Stimulated activated naive CD8-positive, alpha-beta T cell treated with anti-CD3 and anti-CD28 coated beads, Interleukin-15, Interleukin-2, amounts not matched to agents 100 ng/mL and 50 ng/mL, for 24 hours (primary cell): ENCODE measurements around the gene KLF4.
"Not testable (repeated sequence)": the region's sequence is repeated elsewhere in the genome, so short reads cannot be mapped to it uniquely, and the experiment has no call there.

Source experiments
- H3K27ac Mint-ChIP-seq: one replicate; pipeline ENCODE4 v1.8.0; 2021; ENCODE audit warnings: mild to moderate bottlenecking, mixed read lengths
- H3K27me3 Mint-ChIP-seq: one replicate; pipeline ENCODE4 v1.8.0; 2021; ENCODE audit warnings: mixed read lengths
- H3K36me3 Mint-ChIP-seq: one replicate; pipeline ENCODE4 v1.8.0; 2021; ENCODE audit warnings: low read depth, mixed read lengths
- H3K4me1 Mint-ChIP-seq: one replicate; pipeline ENCODE4 v1.8.0; 2021; ENCODE audit warnings: low read depth, mixed read lengths
- H3K4me3 Mint-ChIP-seq: one replicate; pipeline ENCODE4 v1.8.0; 2021; ENCODE audit warnings: mild to moderate bottlenecking, mixed read lengths
- H3K9me3 Mint-ChIP-seq: one replicate; pipeline ENCODE4 v1.8.0; 2021; ENCODE audit warnings: mixed read lengths

KLF4 gene

DNA sequence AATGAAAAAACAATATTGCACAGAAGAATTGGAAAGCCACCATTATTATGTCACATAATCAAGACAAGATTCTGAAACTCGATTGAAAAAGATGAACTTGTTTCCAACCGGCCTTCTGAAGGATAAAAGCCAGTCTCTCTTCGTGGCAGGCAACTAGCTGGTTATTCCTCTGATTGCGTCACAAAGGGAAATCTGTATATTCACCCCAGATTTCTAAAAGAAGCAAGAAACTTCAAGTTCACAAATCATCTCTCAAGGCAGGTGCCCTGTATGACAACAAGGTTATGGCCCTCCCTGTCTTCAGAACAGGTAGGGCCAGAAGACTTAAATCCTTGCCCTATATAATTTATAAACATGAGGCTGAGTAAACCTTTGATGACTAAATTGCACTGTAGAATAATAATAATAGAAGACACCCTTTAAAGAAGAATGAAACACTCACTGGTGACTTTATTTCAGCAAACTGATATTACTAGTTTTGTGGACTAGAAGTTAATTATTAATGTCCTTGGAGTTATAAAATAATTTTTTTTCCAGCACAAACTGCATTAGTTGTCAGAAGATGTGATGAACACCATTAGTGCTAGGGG lies 2.9 kb upstream of the KLF4 start:
- no peak overlapping the region for H3K4me3 Mint-ChIP-seq

DNA sequence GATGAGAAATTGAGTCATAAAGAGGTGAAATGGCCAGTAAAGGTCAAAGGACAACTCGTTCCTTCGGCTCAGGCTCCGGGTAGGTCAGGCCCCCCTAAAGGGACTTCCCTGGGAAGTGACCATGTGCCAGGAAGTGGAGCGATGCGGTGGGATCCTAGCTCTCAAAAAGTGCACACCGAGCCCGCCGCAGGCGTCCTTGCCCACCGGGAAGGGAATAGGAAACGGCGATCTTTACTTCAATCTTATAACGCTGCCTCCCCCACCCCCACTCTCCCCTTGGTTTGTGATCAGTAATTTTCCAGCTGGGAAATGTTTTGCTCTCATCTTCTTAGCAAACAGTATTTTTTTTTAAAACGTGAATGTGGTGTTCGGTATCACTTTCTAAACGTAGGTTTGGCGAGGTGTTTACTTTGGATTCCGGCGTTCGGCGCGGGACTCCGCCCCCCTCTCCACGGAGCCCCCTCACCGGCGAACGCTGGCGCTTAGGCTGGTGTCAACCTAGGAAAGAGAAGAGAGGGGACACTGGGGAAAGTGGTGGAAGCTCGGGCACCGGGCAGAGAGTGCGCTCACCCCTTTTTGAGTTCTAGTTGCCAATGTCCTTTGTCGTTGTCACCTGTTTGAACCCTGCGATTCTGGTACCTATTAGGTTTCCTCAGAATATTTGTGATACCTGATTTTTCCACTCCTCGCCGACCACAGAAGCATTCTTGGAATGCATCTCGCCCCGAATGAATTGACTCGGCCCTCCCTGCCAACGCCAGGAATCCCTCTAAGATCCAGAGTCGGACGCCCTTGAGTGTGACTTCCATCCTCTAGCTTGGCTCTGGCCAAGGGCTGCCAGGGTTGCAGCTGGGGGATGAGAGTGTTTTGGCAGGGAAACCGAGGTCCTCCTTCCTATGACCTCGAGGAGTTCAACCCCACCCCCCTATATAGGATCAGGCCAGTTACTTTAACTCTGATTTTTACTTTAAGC lies 1.8 kb upstream of the KLF4 start:
- Mint-ChIP-seq H3K27me3 (peaks cover 65% of the 10 kb centered on the region), H3K9me3 (no peaks in the 10 kb centered on the region), H3K4me3 (peak overlapping the region; percentile 69), H3K4me1 (peaks cover 24% of the 10 kb centered on the region), H3K27ac (no peak overlapping the region), H3K36me3 (no peaks in the 10 kb centered on the region)

More for the DNA sequence above, 2.9 kb upstream of the KLF4 start:
- Mint-ChIP-seq H3K27ac (no peak overlapping the region), H3K36me3 (no peaks in the 10 kb centered on the region), H3K9me3 (no peaks in the 10 kb centered on the region), H3K4me1 (peaks cover 24% of the 10 kb centered on the region), H3K27me3 (peaks cover 60% of the 10 kb centered on the region)

DNA sequence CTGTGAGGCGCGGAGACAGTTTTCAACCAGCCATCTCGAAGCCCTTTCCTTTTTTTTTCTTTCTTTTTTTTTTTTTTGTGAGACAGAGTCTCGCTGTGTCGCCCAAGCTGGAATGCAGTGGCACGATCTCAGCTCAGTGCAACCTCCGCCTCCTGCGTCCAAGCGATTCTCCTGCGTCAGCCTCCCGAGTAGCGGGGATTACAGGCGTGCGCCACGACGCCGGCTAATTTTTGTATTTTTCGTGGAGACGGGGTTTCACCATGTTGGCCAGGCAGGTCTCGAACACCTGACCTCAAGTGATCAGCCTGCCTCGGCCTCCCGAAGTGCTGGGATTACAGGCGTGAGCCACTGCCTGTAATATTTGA lies 1.0 kb upstream of the KLF4 start:
- H3K4me1 Mint-ChIP-seq: peaks cover 24% of the 10 kb centered on the region
- not testable (repeated sequence) for H3K9me3 Mint-ChIP-seq, H3K27ac Mint-ChIP-seq, H3K36me3 Mint-ChIP-seq
- peaks cover 71% of the 10 kb centered on the region for H3K27me3 Mint-ChIP-seq
- peak overlapping the region; percentile 69 for H3K4me3 Mint-ChIP-seq

- H3K4me1 Mint-ChIP-seq: peaks cover 24% of the 10 kb centered on the region
- no peaks in the 10 kb centered on the region for H3K36me3 Mint-ChIP-seq
- no peak overlapping the region for H3K27ac Mint-ChIP-seq
- no peaks in the 10 kb centered on the region for H3K9me3 Mint-ChIP-seq
- H3K4me3 Mint-ChIP-seq: peak overlapping the region; percentile 72
- H3K27me3 Mint-ChIP-seq: peaks cover 63% of the 10 kb centered on the region
These were observed 360 bp downstream of the KLF4 start for GRCh38 chr9:107489144-107489673.

- Mint-ChIP-seq H3K36me3 (no peaks in the 10 kb centered on the region), H3K4me3 (peak overlapping the region; percentile 72), H3K27ac (no peak overlapping the region), H3K4me1 (peaks cover 24% of the 10 kb centered on the region), H3K9me3 (no peaks in the 10 kb centered on the region), H3K27me3 (peaks cover 60% of the 10 kb centered on the region)
These were observed 1.0 kb downstream of the KLF4 start for GRCh38 chr9:107488375-107489143.

DNA sequence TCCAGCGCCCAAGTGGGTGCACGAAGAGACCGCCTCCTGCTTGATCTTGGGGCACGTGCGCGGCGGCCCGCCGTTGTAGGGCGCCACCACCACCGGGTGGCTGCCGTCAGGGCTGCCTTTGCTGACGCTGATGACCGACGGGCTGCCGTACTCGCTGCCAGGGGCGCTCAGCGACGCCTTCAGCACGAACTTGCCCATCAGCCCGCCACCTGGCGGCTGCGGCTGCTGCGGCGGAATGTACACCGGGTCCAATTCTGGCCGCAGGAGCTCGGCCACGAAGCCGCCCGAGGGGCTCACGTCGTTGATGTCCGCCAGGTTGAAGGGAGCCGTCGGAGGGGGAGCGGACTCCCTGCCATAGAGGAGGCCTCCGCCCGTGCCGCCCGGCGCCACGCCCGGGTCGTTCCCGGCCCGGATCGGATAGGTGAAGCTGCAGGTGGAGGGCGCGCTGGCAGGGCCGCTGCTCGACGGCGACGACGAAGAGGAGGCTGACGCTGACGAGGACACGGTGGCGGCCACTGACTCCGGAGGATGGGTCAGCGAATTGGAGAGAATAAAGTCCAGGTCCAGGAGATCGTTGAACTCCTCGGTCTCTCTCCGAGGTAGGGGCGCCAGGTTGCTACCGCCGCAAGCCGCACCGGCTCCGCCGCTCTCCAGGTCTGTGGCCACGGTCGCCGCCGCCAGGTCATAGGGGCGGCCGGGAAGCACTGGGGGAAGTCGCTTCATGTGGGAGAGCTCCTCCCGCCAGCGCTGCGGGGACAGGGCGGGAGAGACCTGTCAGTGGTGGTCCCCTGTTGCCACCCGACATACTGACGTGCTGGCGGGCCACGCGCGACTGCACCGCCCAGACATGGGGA lies 1.8 kb downstream of the KLF4 start:
- Mint-ChIP-seq H3K9me3 (no peaks in the 10 kb centered on the region), H3K27ac (no peak overlapping the region), H3K27me3 (peaks cover 62% of the 10 kb centered on the region), H3K4me1 (peaks cover 24% of the 10 kb centered on the region), H3K4me3 (no peak overlapping the region), H3K36me3 (no peaks in the 10 kb centered on the region)

- no peak overlapping the region for H3K4me3 Mint-ChIP-seq
- peaks cover 54% of the 10 kb centered on the region for H3K27me3 Mint-ChIP-seq
- H3K36me3 Mint-ChIP-seq: no peaks in the 10 kb centered on the region
- H3K27ac Mint-ChIP-seq: no peak overlapping the region
- H3K4me1 Mint-ChIP-seq: peaks cover 24% of the 10 kb centered on the region
- H3K9me3 Mint-ChIP-seq: no peaks in the 10 kb centered on the region
These were observed 2.7 kb downstream of the KLF4 start for GRCh38 chr9:107486674-107487520.

DNA sequence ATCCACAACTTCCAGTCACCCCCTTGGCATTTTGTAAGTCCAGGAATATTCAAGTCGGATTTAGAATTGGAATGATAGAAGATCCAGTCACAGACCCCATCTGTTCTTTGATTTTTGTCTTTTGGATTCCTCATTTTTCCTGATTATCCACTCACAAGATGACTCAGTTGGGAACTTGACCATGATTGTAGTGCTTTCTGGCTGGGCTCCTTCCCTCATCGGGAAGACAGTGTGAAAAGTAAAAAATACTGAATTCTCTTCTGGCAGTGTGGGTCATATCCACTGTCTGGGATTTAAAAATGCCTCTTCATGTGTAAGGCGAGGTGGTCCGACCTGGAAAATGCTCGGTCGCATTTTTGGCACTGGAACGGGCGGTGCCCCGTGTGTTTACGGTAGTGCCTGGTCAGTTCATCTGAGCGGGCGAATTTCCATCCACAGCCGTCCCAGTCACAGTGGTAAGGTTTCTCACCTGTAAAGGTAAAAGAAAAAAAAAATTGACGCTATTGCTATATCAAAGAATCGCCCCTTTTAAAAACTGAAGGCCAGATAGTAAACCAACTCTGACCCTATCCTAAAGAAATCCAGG lies 4.0 kb downstream of the KLF4 start:
- Mint-ChIP-seq H3K27ac (no peak overlapping the region), H3K4me1 (peaks cover 11% of the 10 kb centered on the region), H3K4me3 (no peak overlapping the region), H3K27me3 (peaks cover 44% of the 10 kb centered on the region), H3K36me3 (no peaks in the 10 kb centered on the region), H3K9me3 (no peaks in the 10 kb centered on the region)

DNA sequence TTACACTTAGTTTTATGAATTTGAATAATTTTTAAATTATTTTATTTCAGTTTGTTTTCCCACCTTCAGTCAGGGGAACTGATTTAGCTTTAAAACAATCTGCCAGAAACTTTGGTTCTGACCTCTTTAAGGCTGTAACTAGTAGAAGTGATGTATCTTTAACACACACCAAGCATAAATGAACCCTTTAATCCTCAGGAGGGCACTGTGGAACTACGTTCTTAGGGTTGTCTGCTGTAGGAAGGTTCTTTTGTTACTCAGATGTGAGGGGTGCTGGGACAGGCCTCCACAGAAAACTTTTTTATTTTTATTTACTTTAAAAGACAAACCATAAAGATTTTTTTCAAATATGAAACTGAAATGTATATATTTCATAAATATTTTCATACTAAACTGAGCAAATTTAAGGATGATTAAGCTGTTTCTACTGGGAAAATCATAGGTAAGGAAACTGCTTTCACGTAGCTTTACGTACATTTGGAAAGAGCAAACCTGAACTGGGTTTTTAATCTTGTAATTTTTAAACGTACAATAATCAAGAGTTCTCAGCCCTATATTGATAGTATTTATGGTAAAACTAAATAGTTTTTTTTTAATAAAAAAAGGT lies 5.3 kb downstream of the KLF4 start:
- H3K4me1 Mint-ChIP-seq: peaks cover 6% of the 10 kb centered on the region
- H3K9me3 Mint-ChIP-seq: no peaks in the 10 kb centered on the region
- peaks cover 39% of the 10 kb centered on the region for H3K27me3 Mint-ChIP-seq
- H3K4me3 Mint-ChIP-seq: no peak overlapping the region
- H3K36me3 Mint-ChIP-seq: no peaks in the 10 kb centered on the region
- no peak overlapping the region for H3K27ac Mint-ChIP-seq

- Mint-ChIP-seq H3K4me3 (no peak overlapping the region), H3K27me3 (peaks cover 38% of the 10 kb centered on the region), H3K27ac (no peak overlapping the region), H3K9me3 (no peaks in the 10 kb centered on the region), H3K4me1 (peaks cover under 1% of the 10 kb centered on the region), H3K36me3 (no peaks in the 10 kb centered on the region)
These were observed 5.9 kb downstream of the KLF4 start for GRCh38 chr9:107483666-107484065.

- Mint-ChIP-seq H3K4me3 (no peak overlapping the region), H3K36me3 (no peaks in the 10 kb centered on the region), H3K9me3 (no peaks in the 10 kb centered on the region), H3K27ac (no peak overlapping the region), H3K4me1 (no peaks in the 10 kb centered on the region), H3K27me3 (peaks cover 27% of the 10 kb centered on the region)
These were observed 8.5 kb downstream of the KLF4 start for GRCh38 chr9:107481035-107481434.

DNA sequence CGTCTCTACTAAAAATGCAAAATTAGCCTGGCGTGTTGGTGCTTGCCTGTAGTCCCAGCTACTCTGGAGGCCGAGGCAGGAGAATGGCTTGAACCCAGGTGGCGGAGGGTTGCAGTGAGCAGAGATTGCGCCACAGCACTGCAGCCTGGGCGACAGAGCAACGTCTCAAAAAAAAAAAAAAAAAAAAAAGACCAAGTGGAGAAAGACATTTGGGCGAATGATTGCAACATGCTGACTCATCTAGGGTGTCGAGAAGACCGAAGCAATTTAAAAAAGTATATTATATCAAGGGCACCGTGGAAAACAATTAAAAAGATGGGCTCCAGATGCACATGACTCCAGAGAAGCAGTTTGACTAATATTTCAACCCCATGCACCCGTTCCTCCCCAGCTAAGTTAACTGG lies 9.2 kb downstream of the KLF4 start:
- Mint-ChIP-seq H3K36me3 (no peaks in the 10 kb centered on the region), H3K27me3 (peaks cover 20% of the 10 kb centered on the region), H3K9me3 (no peaks in the 10 kb centered on the region), H3K4me1 (no peaks in the 10 kb centered on the region), H3K4me3 (no peak overlapping the region), H3K27ac (no peak overlapping the region)

GRCh38 chr9:107478805-107479204 lies 10.8 kb downstream of the KLF4 start:
- Mint-ChIP-seq H3K27ac (no peak overlapping the region), H3K9me3 (no peaks in the 10 kb centered on the region), H3K4me1 (no peaks in the 10 kb centered on the region), H3K4me3 (no peak overlapping the region), H3K36me3 (no peaks in the 10 kb centered on the region), H3K27me3 (peaks cover 18% of the 10 kb centered on the region)
